ENCODE measurements around the gene ASIC5. TPM values are rescaled to one million over a fixed set of nuclear protein-coding genes. Genes with fewer than 3 reads are reported as not detected.

ASIC5 gene, protein sequence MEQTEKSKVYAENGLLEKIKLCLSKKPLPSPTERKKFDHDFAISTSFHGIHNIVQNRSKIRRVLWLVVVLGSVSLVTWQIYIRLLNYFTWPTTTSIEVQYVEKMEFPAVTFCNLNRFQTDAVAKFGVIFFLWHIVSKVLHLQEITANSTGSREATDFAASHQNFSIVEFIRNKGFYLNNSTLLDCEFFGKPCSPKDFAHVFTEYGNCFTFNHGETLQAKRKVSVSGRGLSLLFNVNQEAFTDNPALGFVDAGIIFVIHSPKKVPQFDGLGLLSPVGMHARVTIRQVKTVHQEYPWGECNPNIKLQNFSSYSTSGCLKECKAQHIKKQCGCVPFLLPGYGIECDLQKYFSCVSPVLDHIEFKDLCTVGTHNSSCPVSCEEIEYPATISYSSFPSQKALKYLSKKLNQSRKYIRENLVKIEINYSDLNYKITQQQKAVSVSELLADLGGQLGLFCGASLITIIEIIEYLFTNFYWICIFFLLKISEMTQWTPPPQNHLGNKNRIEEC
- total RNA-seq, result not detected in 2 replicates

DNA sequence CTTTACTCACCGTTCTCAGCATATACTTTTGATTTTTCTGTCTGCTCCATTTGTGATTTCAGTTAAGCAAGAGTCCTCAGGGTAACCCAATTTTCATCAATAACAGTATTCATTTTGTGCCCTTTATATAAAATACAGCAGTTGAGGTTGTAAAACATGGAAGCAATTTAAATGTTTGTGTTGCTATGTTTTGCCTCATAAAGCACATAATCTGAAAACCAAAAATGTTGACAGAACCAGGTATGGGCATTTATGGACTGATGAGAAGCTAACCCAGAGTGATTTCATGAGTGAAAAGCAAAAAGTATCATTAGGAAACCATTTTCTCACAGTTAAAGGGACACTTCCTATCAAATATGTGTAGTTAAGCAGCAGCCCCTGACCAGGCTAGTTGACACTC, at the start of gene ASIC5:
Gene ASIC5, minus strand, starts transcription at position 101 of the 400 bp plus-strand sequence. Its CDS starts 51 bp downstream, at position 50.

DNA sequence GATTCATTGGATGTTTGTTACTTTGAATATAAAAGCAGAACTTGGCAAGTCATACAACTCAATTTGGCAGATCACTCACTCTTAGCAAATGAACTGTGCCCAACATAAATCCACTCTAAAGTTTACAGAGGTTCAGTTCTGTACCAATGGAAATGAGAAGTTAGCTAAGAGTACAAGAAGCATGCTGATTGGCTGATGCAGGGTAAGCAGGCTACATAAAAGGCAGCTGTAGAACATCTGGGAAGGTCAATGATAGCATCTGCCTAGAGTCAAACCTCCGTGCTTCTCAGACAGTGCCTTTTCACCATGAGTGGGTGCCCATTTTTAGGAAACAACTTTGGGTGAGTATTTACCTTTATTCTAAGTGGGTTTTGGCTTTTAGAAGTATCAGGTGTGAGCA, 37.4 kb upstream of the ASIC5 start, which contains the start of gene TDO2:
Gene TDO2, plus strand, starts transcription at position 244 of the 400 bp plus-strand sequence. Its CDS starts 63 bp downstream, at position 307.

Other genes starting within 250 kb of the ASIC5 start
- 0.71 and 1.2 TPM in 2 replicates for gene GUCY1A1, start 199.4 kb downstream of the ASIC5 start, total RNA-seq
- gene GUCY1B1, start 107.3 kb downstream of the ASIC5 start, total RNA-seq, result 6.3 and 10.2 TPM in 2 replicates
- gene TDO2, start 37.4 kb upstream of the ASIC5 start, total RNA-seq, result 0.92 and 1.7 TPM in 2 replicates
- gene CTSO, start 87.6 kb upstream of the ASIC5 start, total RNA-seq, result 15.8 and 22.0 TPM in 2 replicates

All from smooth muscle cell of bladder (primary cell).